Colonic mucosa (tissue), 4 donors: ENCODE data around the gene FLRT2. TPM values are rescaled to one million over a fixed set of nuclear protein-coding genes. Genes with fewer than 3 reads are reported as not detected.

Source experiments
- DNase-seq: peaks from one replicate; pipeline ENCODE4 v3.0.0-alpha.2; 2020
- H3K27ac ChIP-seq: fragments of 200-600 bp; one replicate; pipeline ENCODE4 v1.8.0; 2021
- H3K27me3 ChIP-seq: fragments of 200-600 bp; one replicate; pipeline ENCODE4 v1.8.0; 2021
- H3K36me3 ChIP-seq: fragments of 200-600 bp; one replicate; pipeline ENCODE4 v1.8.0; 2021
- H3K4me1 ChIP-seq: fragments of 200-600 bp; one replicate; pipeline ENCODE4 v1.8.0; 2021; ENCODE audit warnings: mild to moderate bottlenecking
- H3K4me3 ChIP-seq: fragments of 200-600 bp; one replicate; pipeline ENCODE4 v1.8.0; 2021
- H3K9ac ChIP-seq, 2 donors: one replicate each; pipeline ENCODE4 v1.7.0; 2013; ENCODE audit warnings: control low read depth in 2 of 2, low read depth in 2 of 2, low read length in 2 of 2
- H3K9me3 ChIP-seq: fragments of 200-600 bp; one replicate; pipeline ENCODE4 v1.8.0; 2021
- intact Hi-C: fragments of 100-400 bp; cut with DNase I; formaldehyde crosslinking; loops from one replicate; pipeline ENCODE4 v1.14.1; 2022
- total RNA-seq, 2 donors: library from RNA; stranded (reverse); fragmentation: NEBNext Ultra II Directional in 1 of 2; extraction: Animal tissue kit (Norgen Biotek cat#: 25700) in 1 of 2; gene quantifications; one replicate each; pipeline ENCODE4 v1.2.1, GENCODE V29; 2021
- TF ChIP-seq, protein P1 (sequence below): fragments of 200-600 bp; IDR thresholded peaks from one replicate; pipeline ENCODE4 v1.8.0; 2022; ENCODE audit warnings: antibody characterized with exemption, mild to moderate bottlenecking
- donor health status: healthy.
- donor health status: DM: no; HTN: no; CAD: no.
- donor health status: DM: no; HTN: no; CAD: no.

Gene FLRT2
- total RNA-seq, 2 donors from 2014 or later = 2.1 to 3.0 TPM

DNA sequence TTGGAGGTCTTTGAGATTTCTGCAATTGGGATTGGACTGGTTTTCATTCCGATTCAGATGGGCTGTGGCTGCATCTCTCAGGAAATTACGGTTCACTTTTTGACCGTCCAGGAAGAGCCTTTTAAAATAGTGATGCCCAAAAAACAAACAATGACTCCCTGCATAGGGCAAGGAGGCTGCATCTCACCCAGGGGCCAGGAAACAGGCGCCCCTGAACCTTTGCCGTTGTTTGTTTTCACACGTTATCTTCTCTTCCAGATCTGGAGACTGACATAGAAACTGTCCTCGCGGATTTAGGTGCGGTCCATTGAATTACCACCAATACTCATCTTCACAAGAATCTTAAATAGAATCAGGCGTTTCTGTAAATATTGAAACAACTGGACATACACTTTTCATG lies 66.0 kb downstream of the FLRT2 start:
- H3K9ac ChIP-seq = no peak overlapping the region
- H3K27ac ChIP-seq = no peak overlapping the region
- H3K36me3 ChIP-seq = no peaks in the 10 kb centered on the region
- no peaks in the 10 kb centered on the region for H3K4me1 ChIP-seq
- H3K4me3 ChIP-seq = no peak overlapping the region
- no peaks in the 10 kb centered on the region for H3K27me3 ChIP-seq
- TF ChIP-seq, protein P1, sequence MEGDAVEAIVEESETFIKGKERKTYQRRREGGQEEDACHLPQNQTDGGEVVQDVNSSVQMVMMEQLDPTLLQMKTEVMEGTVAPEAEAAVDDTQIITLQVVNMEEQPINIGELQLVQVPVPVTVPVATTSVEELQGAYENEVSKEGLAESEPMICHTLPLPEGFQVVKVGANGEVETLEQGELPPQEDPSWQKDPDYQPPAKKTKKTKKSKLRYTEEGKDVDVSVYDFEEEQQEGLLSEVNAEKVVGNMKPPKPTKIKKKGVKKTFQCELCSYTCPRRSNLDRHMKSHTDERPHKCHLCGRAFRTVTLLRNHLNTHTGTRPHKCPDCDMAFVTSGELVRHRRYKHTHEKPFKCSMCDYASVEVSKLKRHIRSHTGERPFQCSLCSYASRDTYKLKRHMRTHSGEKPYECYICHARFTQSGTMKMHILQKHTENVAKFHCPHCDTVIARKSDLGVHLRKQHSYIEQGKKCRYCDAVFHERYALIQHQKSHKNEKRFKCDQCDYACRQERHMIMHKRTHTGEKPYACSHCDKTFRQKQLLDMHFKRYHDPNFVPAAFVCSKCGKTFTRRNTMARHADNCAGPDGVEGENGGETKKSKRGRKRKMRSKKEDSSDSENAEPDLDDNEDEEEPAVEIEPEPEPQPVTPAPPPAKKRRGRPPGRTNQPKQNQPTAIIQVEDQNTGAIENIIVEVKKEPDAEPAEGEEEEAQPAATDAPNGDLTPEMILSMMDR = no peak
- no peak for DNase-seq
- no peaks in the 10 kb centered on the region for H3K9me3 ChIP-seq
- intact Hi-C loops = no loop called here

DNA sequence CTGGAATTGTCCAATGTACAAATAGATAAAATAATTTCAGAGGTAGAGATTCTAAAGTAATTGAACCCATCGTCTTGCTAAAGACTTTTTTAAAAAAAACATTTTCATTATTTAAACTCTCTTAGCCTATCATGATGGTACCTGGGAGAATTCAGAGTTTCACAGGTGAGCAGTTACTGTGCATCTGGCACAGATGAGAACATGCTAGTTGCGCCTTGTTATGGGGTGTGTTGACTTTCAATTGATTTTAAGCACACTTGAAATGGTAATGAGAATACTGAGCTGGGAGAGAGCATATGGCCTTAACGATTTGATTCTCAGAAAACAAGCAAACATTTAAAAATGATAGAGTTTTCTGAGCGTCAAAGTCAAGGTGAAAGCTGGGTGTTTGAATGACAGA lies 66.6 kb downstream of the FLRT2 start:
- Histone ChIP-seq H3K4me3 (no peak overlapping the region), H3K9me3 (no peaks in the 10 kb centered on the region), H3K4me1 (no peaks in the 10 kb centered on the region), H3K36me3 (no peaks in the 10 kb centered on the region), H3K27ac (no peak overlapping the region), H3K9ac (no peak overlapping the region), H3K27me3 (no peaks in the 10 kb centered on the region)
- DNase-seq = no peak
- TF ChIP-seq, protein P1 = no peak
- intact Hi-C loops = no loop called here

GRCh38 chr14:85597701-85598100 lies 67.8 kb downstream of the FLRT2 start:
- no peaks in the 10 kb centered on the region for H3K36me3 ChIP-seq
- H3K27me3 ChIP-seq = no peaks in the 10 kb centered on the region
- no peaks in the 10 kb centered on the region for H3K9me3 ChIP-seq
- H3K9ac ChIP-seq = no peak overlapping the region
- no peak overlapping the region for H3K4me3 ChIP-seq
- TF ChIP-seq, protein P1 = no peak
- H3K27ac ChIP-seq = no peak overlapping the region
- intact Hi-C loops = no loop called here
- H3K4me1 ChIP-seq = no peaks in the 10 kb centered on the region
- no peak for DNase-seq

DNA sequence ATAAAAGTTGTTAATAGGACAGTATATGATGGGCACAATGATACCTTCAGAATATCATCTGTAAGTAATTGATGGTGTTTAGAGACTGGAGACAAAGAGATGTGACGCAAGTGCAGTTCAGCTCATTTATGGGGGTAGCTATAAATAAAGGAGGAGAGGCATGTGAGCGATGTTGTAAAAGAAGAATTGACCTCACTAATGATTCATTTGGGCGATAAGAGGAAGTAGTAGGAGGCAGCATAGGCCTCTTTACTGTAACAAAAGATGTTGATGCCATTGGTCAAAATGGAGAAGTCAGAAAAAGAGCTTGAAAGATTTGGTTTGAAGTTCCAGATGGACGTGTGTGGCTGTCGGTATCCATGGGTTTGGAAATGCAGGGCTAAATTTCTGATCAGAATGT lies 70.0 kb downstream of the FLRT2 start:
- intact Hi-C loops = no loop called here
- Histone ChIP-seq H3K4me1 (no peaks in the 10 kb centered on the region), H3K9ac (no peak overlapping the region), H3K4me3 (no peak overlapping the region), H3K27ac (no peak overlapping the region), H3K9me3 (no peaks in the 10 kb centered on the region), H3K27me3 (no peaks in the 10 kb centered on the region), H3K36me3 (no peaks in the 10 kb centered on the region)
- no peak for DNase-seq
- TF ChIP-seq, protein P1 = no peak

DNA sequence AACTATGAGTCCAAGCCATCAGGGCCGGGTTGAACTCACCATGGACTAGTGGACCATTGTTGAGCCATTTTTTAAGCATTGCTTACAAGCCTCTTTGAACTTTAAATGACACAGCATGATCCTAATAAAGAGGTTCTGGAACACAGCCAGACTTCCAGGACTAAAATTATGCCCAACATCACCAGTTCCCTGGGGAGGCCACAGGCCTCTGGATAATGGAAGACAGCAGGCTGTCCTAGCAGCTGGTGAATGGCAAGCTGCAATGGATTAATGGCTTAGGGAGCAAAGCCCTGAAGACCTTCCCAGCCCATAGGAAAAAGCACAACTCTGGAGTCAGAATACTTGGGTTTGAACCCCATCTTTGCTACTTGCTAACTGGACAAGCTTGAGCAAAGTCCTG lies 71.3 kb downstream of the FLRT2 start:
- H3K9ac ChIP-seq = no peak overlapping the region
- no peaks in the 10 kb centered on the region for H3K27me3 ChIP-seq
- no peak overlapping the region for H3K4me3 ChIP-seq
- TF ChIP-seq, protein P1 = no peak
- H3K36me3 ChIP-seq = no peaks in the 10 kb centered on the region
- no peak overlapping the region for H3K27ac ChIP-seq
- no peak for DNase-seq
- no peaks in the 10 kb centered on the region for H3K4me1 ChIP-seq
- intact Hi-C loops = no loop called here
- H3K9me3 ChIP-seq = no peaks in the 10 kb centered on the region

DNA sequence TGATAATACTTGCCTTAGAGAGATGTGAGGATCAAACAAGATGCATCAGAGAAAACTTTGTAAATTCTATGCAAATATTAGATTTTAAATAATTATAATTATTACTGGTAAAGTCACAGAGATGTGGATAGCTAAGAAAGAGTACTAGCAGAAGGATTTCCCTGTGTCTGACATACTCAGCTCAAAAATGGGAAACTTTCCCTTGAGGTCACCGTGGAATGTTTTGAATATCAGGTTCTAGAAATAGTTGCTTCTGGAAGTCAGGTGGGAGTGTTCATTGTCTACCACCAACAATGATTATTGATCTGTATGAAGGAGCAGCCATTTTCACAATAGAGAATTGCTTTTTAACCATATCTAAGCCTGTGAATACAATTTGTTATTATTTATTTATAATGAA lies 71.7 kb downstream of the FLRT2 start:
- no peaks in the 10 kb centered on the region for H3K36me3 ChIP-seq
- no peak overlapping the region for H3K27ac ChIP-seq
- no peak overlapping the region for H3K9ac ChIP-seq
- intact Hi-C loops = no loop called here
- no peak overlapping the region for H3K4me3 ChIP-seq
- no peaks in the 10 kb centered on the region for H3K4me1 ChIP-seq
- no peaks in the 10 kb centered on the region for H3K27me3 ChIP-seq
- TF ChIP-seq, protein P1 = no peak
- DNase-seq = no peak
- no peaks in the 10 kb centered on the region for H3K9me3 ChIP-seq
